ENCODE results near the gene RAVER2.

Gene RAVER2

GRCh38 chr1:64712049-64712448 is 32.8 kb upstream of the RAVER2 start:
- no peak overlapping the region for H3K27ac ChIP-seq (ENCODE audit: poor library complexity, severe bottlenecking)
- DNase-seq (ENCODE audit: low spot score) (no peak), ATAC-seq (ENCODE audit: low read depth) (no peak)
- H3K4me1 ChIP-seq (ENCODE audit: insufficient read depth, poor library complexity, severe bottlenecking): no peaks in the 10 kb centered on the region
- no peak overlapping the region for H3K4me3 ChIP-seq (ENCODE audit: severe bottlenecking)
- no peaks in the 10 kb centered on the region for H3K36me3 ChIP-seq (ENCODE audit: low read depth)
- H3K27me3 ChIP-seq (ENCODE audit: insufficient read depth, poor library complexity, severe bottlenecking): no peaks in the 10 kb centered on the region
- TF ChIP-seq CTCF (IDR thresholded peaks at IDR 0.05; ENCODE audit: poor library complexity, severe bottlenecking): no peak
- H3K9me3 ChIP-seq (ENCODE audit: severe bottlenecking): no peaks in the 10 kb centered on the region

- Histone ChIP-seq H3K4me3 (ENCODE audit: severe bottlenecking) (no peak overlapping the region), H3K9me3 (ENCODE audit: severe bottlenecking) (no peaks in the 10 kb centered on the region), H3K36me3 (ENCODE audit: low read depth) (no peaks in the 10 kb centered on the region), H3K4me1 (ENCODE audit: insufficient read depth, poor library complexity, severe bottlenecking) (no peaks in the 10 kb centered on the region), H3K27ac (ENCODE audit: poor library complexity, severe bottlenecking) (no peak overlapping the region), H3K27me3 (ENCODE audit: insufficient read depth, poor library complexity, severe bottlenecking) (no peaks in the 10 kb centered on the region)
- DNase-seq (ENCODE audit: low spot score): no peak
- TF ChIP-seq CTCF (IDR thresholded peaks at IDR 0.05; ENCODE audit: poor library complexity, severe bottlenecking): no peak
- no peak for ATAC-seq (ENCODE audit: low read depth)
Measured at GRCh38 chr1:64715186-64715585, 29.7 kb upstream of the RAVER2 start.

GRCh38 chr1:64721135-64721534 is 23.7 kb upstream of the RAVER2 start:
- H3K27me3 ChIP-seq (ENCODE audit: insufficient read depth, poor library complexity, severe bottlenecking): no peaks in the 10 kb centered on the region
- no peak for ATAC-seq (ENCODE audit: low read depth)
- no peaks in the 10 kb centered on the region for H3K9me3 ChIP-seq (ENCODE audit: severe bottlenecking)
- no peak overlapping the region for H3K4me3 ChIP-seq (ENCODE audit: severe bottlenecking)
- no peaks in the 10 kb centered on the region for H3K4me1 ChIP-seq (ENCODE audit: insufficient read depth, poor library complexity, severe bottlenecking)
- no peak for DNase-seq (ENCODE audit: low spot score)
- no peak overlapping the region for H3K27ac ChIP-seq (ENCODE audit: poor library complexity, severe bottlenecking)
- TF ChIP-seq CTCF (IDR thresholded peaks at IDR 0.05; ENCODE audit: poor library complexity, severe bottlenecking): no peak
- H3K36me3 ChIP-seq (ENCODE audit: low read depth): no peaks in the 10 kb centered on the region

GRCh38 chr1:64721576-64722145 is 23.2 kb upstream of the RAVER2 start:
- ATAC-seq (ENCODE audit: low read depth) (no peak), DNase-seq (ENCODE audit: low spot score) (no peak)
- Histone ChIP-seq H3K36me3 (ENCODE audit: low read depth) (no peaks in the 10 kb centered on the region), H3K4me1 (ENCODE audit: insufficient read depth, poor library complexity, severe bottlenecking) (no peaks in the 10 kb centered on the region), H3K4me3 (ENCODE audit: severe bottlenecking) (no peak overlapping the region), H3K27me3 (ENCODE audit: insufficient read depth, poor library complexity, severe bottlenecking) (no peaks in the 10 kb centered on the region), H3K9me3 (ENCODE audit: severe bottlenecking) (no peaks in the 10 kb centered on the region), H3K27ac (ENCODE audit: poor library complexity, severe bottlenecking) (no peak overlapping the region)
- no peak for TF ChIP-seq CTCF (IDR thresholded peaks at IDR 0.05; ENCODE audit: poor library complexity, severe bottlenecking)

GRCh38 chr1:64727861-64728260 is 17.0 kb upstream of the RAVER2 start:
- Histone ChIP-seq H3K36me3 (ENCODE audit: low read depth) (no peaks in the 10 kb centered on the region), H3K27ac (ENCODE audit: poor library complexity, severe bottlenecking) (no peak overlapping the region), H3K4me3 (ENCODE audit: severe bottlenecking) (no peak overlapping the region), H3K27me3 (ENCODE audit: insufficient read depth, poor library complexity, severe bottlenecking) (no peaks in the 10 kb centered on the region), H3K9me3 (ENCODE audit: severe bottlenecking) (no peaks in the 10 kb centered on the region), H3K4me1 (ENCODE audit: insufficient read depth, poor library complexity, severe bottlenecking) (no peaks in the 10 kb centered on the region)
- ATAC-seq (ENCODE audit: low read depth) (no peak), DNase-seq (ENCODE audit: low spot score) (no peak)
- TF ChIP-seq CTCF (IDR thresholded peaks at IDR 0.05; ENCODE audit: poor library complexity, severe bottlenecking): no peak
